ENCODE results near the gene HOXB13. TPM values are rescaled to one million over a fixed set of nuclear protein-coding genes. Genes with fewer than 3 reads are reported as not detected.

The HOXB13 gene
- total and polyA plus RNA-seq, 10 donors: 0.02 TPM; not detected in 9

GRCh38 chr17:48748718-48749566, 20.4 kb upstream of the HOXB13 start:
- no peak overlapping the region for H3K27ac ChIP-seq
- TF ChIP-seq POLR2AphosphoS5 (IDR thresholded peaks at IDR 0.05): no peak
- no peak for DNase-seq
- peaks cover 11 to 100% (median 98%) of the 10 kb centered on the region in 7 donors for H3K27me3 ChIP-seq (replicated peaks in 1 of 7)
- WGBS, 5 donors: 20 to 27% (median 25%) methylated on average over 16 of the region's 16 CpGs
- no peaks in the 10 kb centered on the region for H3K9me3 ChIP-seq
- H3K4me3 ChIP-seq: no peak overlapping the region
- H3K4me1 ChIP-seq: peaks cover 0 to 34% (median 11%) of the 10 kb centered on the region in 6 donors
- no peaks in the 10 kb centered on the region for H3K36me3 ChIP-seq
- intact Hi-C loops (cut with DNase I; ENCODE audit: low total_unique reads): no loop called here

GRCh38 chr17:48747445-48748363, 19.2 kb upstream of the HOXB13 start:
- no peak for DNase-seq
- Histone ChIP-seq H3K4me3 (no peak overlapping the region), H3K4me1 (peaks cover 0 to 23% (median 5%) of the 10 kb centered on the region in 6 donors), H3K9me3 (no peaks in the 10 kb centered on the region), H3K27me3 (replicated peaks in 1 of 7) (peaks cover 11 to 100% (median 98%) of the 10 kb centered on the region in 7 donors), H3K36me3 (no peaks in the 10 kb centered on the region), H3K27ac (no peak overlapping the region)
- TF ChIP-seq POLR2AphosphoS5 (IDR thresholded peaks at IDR 0.05) (no peak), CTCF (IDR thresholded peaks at IDR 0.05 in 8 of 11, conservative IDR thresholded peaks at IDR 0.05 in 3 of 11) (no peak), POLR2A (IDR thresholded peaks at IDR 0.05) (no peak)
- intact Hi-C loops (cut with DNase I; ENCODE audit: low total_unique reads): no loop called here
- 8 to 16% (median 10%) methylated on average over 43 to 53 of the region's 53 CpGs for WGBS, 5 donors

GRCh38 chr17:48746916-48747444, 18.4 kb upstream of the HOXB13 start:
- no peak overlapping the region for H3K4me3 ChIP-seq
- WGBS, 5 donors: 3 to 8% (median 6%) methylated on average over 21 of the region's 21 CpGs
- no peaks in the 10 kb centered on the region for H3K9me3 ChIP-seq
- H3K36me3 ChIP-seq: no peaks in the 10 kb centered on the region
- intact Hi-C loops (cut with DNase I; ENCODE audit: low total_unique reads): no loop called here
- H3K27ac ChIP-seq: no peak overlapping the region
- H3K27me3 ChIP-seq (replicated peaks in 1 of 7): peaks cover 11 to 100% (median 98%) of the 10 kb centered on the region in 7 donors
- no peak for TF ChIP-seq POLR2A (IDR thresholded peaks at IDR 0.05)
- TF ChIP-seq POLR2AphosphoS5 (IDR thresholded peaks at IDR 0.05): no peak
- TF ChIP-seq CTCF (IDR thresholded peaks at IDR 0.05 in 8 of 11, conservative IDR thresholded peaks at IDR 0.05 in 3 of 11): no peak
- DNase-seq: no peak
- peaks cover 0 to 23% (median 5%) of the 10 kb centered on the region in 6 donors for H3K4me1 ChIP-seq

- intact Hi-C loops (cut with DNase I; ENCODE audit: low total_unique reads): no loop called here
- WGBS, 5 donors: 11 to 24% (median 18%) methylated on average over 12 of the region's 12 CpGs
- Histone ChIP-seq H3K9me3 (no peaks in the 10 kb centered on the region), H3K4me3 (no peak overlapping the region), H3K4me1 (peaks cover 0 to 23% (median 5%) of the 10 kb centered on the region in 6 donors), H3K27me3 (replicated peaks in 1 of 7) (peaks cover 11 to 100% (median 98%) of the 10 kb centered on the region in 7 donors), H3K36me3 (no peaks in the 10 kb centered on the region), H3K27ac (no peak overlapping the region)
- TF ChIP-seq CTCF (IDR thresholded peaks at IDR 0.05 in 8 of 11, conservative IDR thresholded peaks at IDR 0.05 in 3 of 11): no peak
- TF ChIP-seq POLR2AphosphoS5 (IDR thresholded peaks at IDR 0.05): no peak
- TF ChIP-seq POLR2A (IDR thresholded peaks at IDR 0.05): no peak
- no peak for DNase-seq
Observed at GRCh38 chr17:48745381-48746275, 17.1 kb upstream of the HOXB13 start.
